Heart left ventricle (tissue), 16 donors: ENCODE measurements around the gene ZNF853. TPM values are rescaled to one million over a fixed set of nuclear protein-coding genes. Genes with fewer than 3 reads are reported as not detected.
A peak's percentile ranks its signal among the peaks of the same experiment; 100 is the strongest.

ENCODE experiments used
- ATAC-seq, 4 donors: fragments of 200-7000 bp; cut with Tn5 transposase; one replicate each; pipeline ENCODE4 v1.9.1; 2020 to 2022; ENCODE audit warnings: moderate library complexity in 4 of 4, mild to moderate bottlenecking in 3 of 4, moderate number of reproducible peaks in 1 of 4
- DNase-seq, 5 donors: peaks; one replicate each; pipeline ENCODE4 v3.0.0-alpha.2; 2020
- H3K27ac ChIP-seq, 12 donors: fragments of 200-600 bp; sonication (generic) in 4 of 12; one replicate each; pipeline versions ENCODE4 v1.5.0 to v1.8.0; 2016 to 2022; ENCODE audit warnings: mild to moderate bottlenecking in 2 of 12
- H3K27me3 ChIP-seq, 9 donors: fragments of 200-600 bp; sonication (generic) in 2 of 9; one replicate each; pipeline versions ENCODE4 v1.5.1 to v1.8.0; 2016 to 2022; ENCODE audit warnings: mild to moderate bottlenecking in 3 of 9
- H3K36me3 ChIP-seq, 9 donors: fragments of 200-600 bp; sonication (generic) in 2 of 9; one replicate each; pipeline versions ENCODE4 v1.5.0 to v1.8.0; 2018 to 2022; ENCODE audit warnings: mild to moderate bottlenecking in 2 of 9
- H3K4me1 ChIP-seq, 12 donors: fragments of 200-600 bp; sonication (generic) in 4 of 12; one replicate each; pipeline versions ENCODE4 v1.5.0 to v1.8.0; 2016 to 2022; ENCODE audit warnings: mild to moderate bottlenecking in 3 of 12
- H3K4me3 ChIP-seq, 12 donors: fragments of 200-600 bp; sonication (generic) in 4 of 12; one replicate each; pipeline versions ENCODE4 v1.5.0 to v1.8.0; 2017 to 2022; ENCODE audit warnings: mild to moderate bottlenecking in 9 of 12, moderate library complexity in 4 of 12
- H3K9me3 ChIP-seq, 12 donors: fragments of 200-600 bp; sonication (generic) in 4 of 12; one replicate each; pipeline versions ENCODE4 v1.5.0 to v1.8.0; 2016 to 2022; ENCODE audit warnings: mild to moderate bottlenecking in 1 of 12
- POLR2A ChIP-seq, 2 donors: fragments of 450-650 bp; IDR thresholded peaks; one replicate each; pipeline ENCODE4 v1.6.1; 2017; ENCODE audit warnings: antibody characterized with exemption in 2 of 2, mild to moderate bottlenecking in 2 of 2, moderate library complexity in 2 of 2
- WGBS, 4 donors: extraction: QIAGEN DNeasy Blood & Tissue Kit in 2 of 4; methylation state at CpG; one replicate each; pipeline versions ENCODE4 v1.1.5 to v1.1.7; 2013 to 2018; 5-methylcytosine and 5-hydroxymethylcytosine counted together
- intact Hi-C, 10 donors: fragments of 100-400 bp; cut with DNase I; formaldehyde crosslinking; loops; one replicate each; pipeline versions ENCODE4 v1.11.1 to v1.14.2; 2022
- polyA plus RNA-seq, 2 donors: library from polyadenylated mRNA; stranded (reverse); fragments of 200-250 nt; gene quantifications; one replicate each; pipeline ENCODE4 v1.2.3, GENCODE V29; 2013
- total RNA-seq, 9 donors: library from RNA; depleted of rRNA in 2 of 9; stranded (reverse); fragments of >200 nt in 2 of 9; fragmentation: NEBNext Ultra II Directional in 3 of 9; extraction: Animal tissue kit (Norgen Biotek cat#: 25700) in 3 of 9; gene quantifications; one replicate each; pipeline versions ENCODE4 v1.1.0 to v1.2.4, GENCODE V29; 2016 to 2023
- TF ChIP-seq, protein P1 (sequence below), 12 donors: fragments of 200-600 bp; sonication (generic) in 4 of 12; IDR thresholded peaks; one replicate each; pipeline versions ENCODE4 v1.5.0 to v1.8.0; 2018 to 2022; ENCODE audit warnings: antibody characterized with exemption in 12 of 12, mild to moderate bottlenecking in 5 of 12
- donor health status: ischemic (EF 13 %, LVEDD 7.1; RV severe dilation, severe dysfunction).
- donor health status: healthy with polysubstance abuse.
- donor health status: DM: no; HTN: yes; CAD: no.
- donor health status: DM: no; HTN: no; CAD: no.
- donor health status: ischemic (EF 25% LVEDD 6.9; RV normal size, moderate dysfunction).
- donor health status: ischemic (EF 25% LVEDD 5.7; RV mildly dilated, moderate dysfunction).
- donor health status: healthy.
- donor health status: DM: yes; HTN: yes; CAD: no.
- donor health status: ischemic (EF 35%, LVEDD 5.7; RV mildly dilated, moderate dysfunction).
- donor health status: nonischemic (EF 11% LVEDD 7.7; RV severe dilation, severe dysfunction).
- donor health status: DM: yes; HTN: yes; CAD: no.
- donor health status: PGD.
- donor health status: ischemic (EF 29% LVEDD 5.4; RV normal size, mild dysfunction).
- donor health status: nonischemic (EF 23%, LVEDD 6.1; RV moderate dilation, normal function).

The ZNF853 gene
- total and polyA plus RNA-seq, 11 donors = 3.1 to 27.8 (median 11.5) TPM

DNA sequence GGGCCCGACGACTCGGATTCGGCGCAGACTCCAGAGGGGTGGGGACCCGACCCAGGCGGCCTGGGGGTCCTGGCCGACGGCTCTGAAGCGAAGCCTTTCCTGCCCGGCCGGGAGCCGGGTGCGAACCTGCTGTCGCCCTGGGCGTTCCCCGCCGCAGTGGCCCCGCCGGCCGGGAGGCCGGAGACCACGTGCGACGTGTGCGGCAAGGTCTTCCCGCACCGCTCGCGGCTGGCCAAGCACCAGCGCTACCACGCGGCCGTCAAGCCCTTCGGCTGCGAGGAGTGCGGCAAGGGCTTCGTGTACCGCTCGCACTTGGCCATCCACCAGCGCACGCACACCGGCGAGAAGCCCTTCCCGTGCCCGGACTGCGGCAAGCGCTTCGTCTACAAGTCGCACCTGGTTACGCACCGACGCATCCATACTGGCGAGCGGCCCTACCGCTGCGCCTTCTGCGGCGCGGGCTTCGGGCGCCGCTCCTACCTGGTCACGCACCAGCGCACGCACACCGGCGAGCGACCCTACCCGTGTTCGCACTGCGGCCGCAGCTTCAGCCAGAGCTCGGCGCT lies 37.1 kb downstream of the ZNF853 start:
- peaks cover 0 to 74% (median 51%) of the 10 kb centered on the region in 9 donors for H3K36me3 ChIP-seq

GRCh38 chr7:6653071-6654003 lies 37.9 kb downstream of the ZNF853 start:
- Histone ChIP-seq H3K4me3 (no peak overlapping the region), H3K27me3 (no peaks in the 10 kb centered on the region), H3K4me1 (no peaks in the 10 kb centered on the region), H3K27ac (no peak overlapping the region), H3K36me3 (peaks cover 0 to 66% (median 51%) of the 10 kb centered on the region in 9 donors), H3K9me3 (peaks cover 0 to 11% (median 0%) of the 10 kb centered on the region in 12 donors)
- 92 to 97% (median 93%) methylated on average over 87 to 146 of the region's 146 CpGs for WGBS, 4 donors
- intact Hi-C loops = no loop called here
- DNase-seq (peak in 1 of 5 donors; percentile 56), ATAC-seq (no peak)
- TF ChIP-seq, protein P1, sequence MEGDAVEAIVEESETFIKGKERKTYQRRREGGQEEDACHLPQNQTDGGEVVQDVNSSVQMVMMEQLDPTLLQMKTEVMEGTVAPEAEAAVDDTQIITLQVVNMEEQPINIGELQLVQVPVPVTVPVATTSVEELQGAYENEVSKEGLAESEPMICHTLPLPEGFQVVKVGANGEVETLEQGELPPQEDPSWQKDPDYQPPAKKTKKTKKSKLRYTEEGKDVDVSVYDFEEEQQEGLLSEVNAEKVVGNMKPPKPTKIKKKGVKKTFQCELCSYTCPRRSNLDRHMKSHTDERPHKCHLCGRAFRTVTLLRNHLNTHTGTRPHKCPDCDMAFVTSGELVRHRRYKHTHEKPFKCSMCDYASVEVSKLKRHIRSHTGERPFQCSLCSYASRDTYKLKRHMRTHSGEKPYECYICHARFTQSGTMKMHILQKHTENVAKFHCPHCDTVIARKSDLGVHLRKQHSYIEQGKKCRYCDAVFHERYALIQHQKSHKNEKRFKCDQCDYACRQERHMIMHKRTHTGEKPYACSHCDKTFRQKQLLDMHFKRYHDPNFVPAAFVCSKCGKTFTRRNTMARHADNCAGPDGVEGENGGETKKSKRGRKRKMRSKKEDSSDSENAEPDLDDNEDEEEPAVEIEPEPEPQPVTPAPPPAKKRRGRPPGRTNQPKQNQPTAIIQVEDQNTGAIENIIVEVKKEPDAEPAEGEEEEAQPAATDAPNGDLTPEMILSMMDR (IDR thresholded peaks at IDR 0.05) = no peak
- TF ChIP-seq POLR2A (IDR thresholded peaks at IDR 0.05) = no peak

More for the DNA sequence above, 37.1 kb downstream of the ZNF853 start:
- TF ChIP-seq, protein P1 (IDR thresholded peaks at IDR 0.05) = no peak
- no peak for TF ChIP-seq POLR2A (IDR thresholded peaks at IDR 0.05)
- Histone ChIP-seq H3K27me3 (no peaks in the 10 kb centered on the region), H3K9me3 (peaks cover 0 to 11% (median 0%) of the 10 kb centered on the region in 12 donors), H3K27ac (no peak overlapping the region), H3K4me1 (peaks cover 0 to under 1% (median 0%) of the 10 kb centered on the region in 12 donors), H3K4me3 (no peak overlapping the region)
- ATAC-seq (no peak), DNase-seq (peak in 1 of 5 donors; percentile 58)
- intact Hi-C loops = no loop called here
- 97 to 98% (median 97%) methylated on average over 71 to 75 of the region's 75 CpGs for WGBS, 4 donors

- intact Hi-C loops = no loop called here
- no peak overlapping the region for H3K27ac ChIP-seq
- WGBS, 4 donors = 92 to 94% (median 93%) methylated on average over 62 to 94 of the region's 94 CpGs
- TF ChIP-seq, protein P1 (IDR thresholded peaks at IDR 0.05) = no peak
- TF ChIP-seq POLR2A (IDR thresholded peaks at IDR 0.05) = no peak
- peak in 1 of 5 donors; percentile 51 for DNase-seq
- no peaks in the 10 kb centered on the region for H3K4me1 ChIP-seq
- H3K27me3 ChIP-seq = no peaks in the 10 kb centered on the region
- H3K36me3 ChIP-seq = peaks cover 0 to 57% (median 50%) of the 10 kb centered on the region in 9 donors
- peaks cover 0 to 11% (median 0%) of the 10 kb centered on the region in 12 donors for H3K9me3 ChIP-seq
- no peak for ATAC-seq
- no peak overlapping the region for H3K4me3 ChIP-seq
Measured at GRCh38 chr7:6654113-6654841, 38.9 kb downstream of the ZNF853 start.
